H1 (cell line): ENCODE data around the gene L3HYPDH. TPM values are rescaled to one million over a fixed set of nuclear protein-coding genes. Genes with fewer than 3 reads are reported as not detected.
A peak's percentile ranks its signal among the peaks of the same experiment; 100 is the strongest.

Source experiments
- CTCF ChIA-PET: fragments of 300-600 bp; sonication (Branson Sonifier 250); formaldehyde crosslinking; loops from one replicate; lab custom pipeline; 2021; ENCODE audit not compliant: partially characterized antibody; lab: Charles Lee
- POLR2A ChIA-PET: fragments of 300-600 bp; sonication (Branson Sonifier 250); formaldehyde crosslinking; loops from one replicate; lab custom pipeline; 2021; ENCODE audit warnings: inconsistent platforms; ENCODE audit not compliant: partially characterized antibody; lab: Charles Lee
- DNase-seq, 2 experiments: peaks; one replicate each; pipeline versions ENCODE4 v3.0.0 to v3.0.0-alpha.2; 2010 to 2022; ENCODE audit warnings: low spot score in 2 of 2, low read depth in 1 of 2, mixed read lengths in 1 of 2
- FAIRE-seq: peaks from 2 replicates; lab custom pipeline; 2011; peaks lifted over from hg19 to GRCh38; lab: Jason Lieb, UNC
- H2AFZ ChIP-seq: 2 replicates; pipeline ENCODE4 v1.8.1; 2012; ENCODE audit warnings: low read length, inconsistent platforms
- H2AK5ac ChIP-seq: 2 replicates; pipeline ENCODE4 v1.6.1; 2013; ENCODE audit warnings: low read depth, low read length
- H2BK120ac ChIP-seq: replicated peaks from 2 replicates; pipeline ENCODE3; 2013; ENCODE audit warnings: low read depth, low read length, inconsistent platforms
- H2BK12ac ChIP-seq: 2 replicates; pipeline ENCODE4 v1.6.1; 2013; ENCODE audit warnings: low read depth, low read length
- H2BK15ac ChIP-seq: 2 replicates; pipeline ENCODE4 v1.6.1; 2013; ENCODE audit warnings: low read length
- H2BK20ac ChIP-seq: 2 replicates; pipeline ENCODE4 v1.6.1; 2013; ENCODE audit warnings: low read length
- H2BK5ac ChIP-seq: 2 replicates; pipeline ENCODE4 v1.6.1; 2013; ENCODE audit warnings: low read depth, low read length
- H3K14ac ChIP-seq: 2 replicates; pipeline ENCODE4 v1.6.1; 2013; ENCODE audit warnings: inconsistent platforms; ENCODE audit not compliant: insufficient read length
- H3K18ac ChIP-seq: 2 replicates; pipeline ENCODE4 v1.6.1; 2013; ENCODE audit warnings: low read length; ENCODE audit errors: extremely low read depth
- H3K23ac ChIP-seq: 2 replicates; pipeline ENCODE4 v1.6.1; 2013; ENCODE audit warnings: inconsistent platforms; ENCODE audit not compliant: insufficient read length
- H3K23me2 ChIP-seq: 2 replicates; pipeline ENCODE4 v1.6.1; 2013; ENCODE audit warnings: low read depth, low read length
- H3K27ac ChIP-seq: 2 replicates; pipeline ENCODE4 v1.6.1; 2011; ENCODE audit warnings: low read depth, low read length, inconsistent platforms
- H3K27me3 ChIP-seq, 4 experiments: replicated peaks in 1 of 4; 1 replicate in 1 of 4; 2 replicates in 3 of 4; pipeline versions ENCODE4 v1.6.1 to v1.8.1; 2011 to 2013; ENCODE audit warnings: low read length in 3 of 4, mild to moderate bottlenecking in 3 of 4, inconsistent platforms in 2 of 4, mixed read lengths in 2 of 4, moderate library complexity in 1 of 4; ENCODE audit not compliant: control insufficient read depth in 3 of 4, insufficient read depth in 3 of 4; ENCODE audit errors: extremely low read depth in 1 of 4
- H3K36me3 ChIP-seq, 4 experiments: 2 replicates each; pipeline versions ENCODE4 v1.6.1 to v1.8.1; 2011 to 2013; ENCODE audit warnings: mild to moderate bottlenecking in 4 of 4, low read length in 3 of 4, moderate library complexity in 2 of 4, control low read depth in 1 of 4, inconsistent platforms in 1 of 4; ENCODE audit not compliant: insufficient read depth in 4 of 4, control insufficient read depth in 2 of 4
- H3K4ac ChIP-seq: replicated peaks from 2 replicates; pipeline ENCODE3; 2013; ENCODE audit warnings: low read length, low read depth, mixed read lengths, inconsistent platforms; ENCODE audit not compliant: insufficient read length
- H3K4me1 ChIP-seq, 4 experiments: replicated peaks in 1 of 4; 1 replicate in 1 of 4; 2 replicates in 3 of 4; pipeline versions ENCODE4 v1.6.1 to v1.8.1; 2011 to 2013; ENCODE audit warnings: low read length in 3 of 4, inconsistent platforms in 2 of 4, mixed read lengths in 1 of 4; ENCODE audit not compliant: insufficient read depth in 4 of 4, control insufficient read depth in 3 of 4
- H3K4me2 ChIP-seq, 2 experiments: 2 replicates each; pipeline versions ENCODE4 v1.6.1 to v1.8.1; 2011 to 2013; ENCODE audit warnings: low read depth in 2 of 2, low read length in 2 of 2, control low read depth in 1 of 2, inconsistent platforms in 1 of 2, mild to moderate bottlenecking in 1 of 2; ENCODE audit not compliant: insufficient read depth in 1 of 2
- H3K4me3 ChIP-seq, 4 experiments: fragments of 200-600, 300-600 bp in 1 of 4; sonication (generic), shearing (Covaris generic), sonication (Bioruptor Twin) in 1 of 4; 2 replicates each; pipeline versions ENCODE4 v1.5.1 to v1.8.1; 2011 to 2016; ENCODE audit warnings: low read length in 4 of 4, low read depth in 3 of 4, control low read depth in 2 of 4, inconsistent platforms in 2 of 4, mild to moderate bottlenecking in 2 of 4, mixed read lengths in 1 of 4, moderate library complexity in 1 of 4; ENCODE audit not compliant: insufficient read depth in 2 of 4; ENCODE audit errors: extremely low read depth in 1 of 4
- H3K56ac ChIP-seq: replicated peaks from 2 replicates; pipeline ENCODE3; 2013; ENCODE audit warnings: low read depth, mild to moderate bottlenecking, mixed read lengths, low read length, inconsistent platforms; ENCODE audit not compliant: insufficient read length
- H3K79me1 ChIP-seq: 2 replicates; pipeline ENCODE4 v1.6.1; 2013; ENCODE audit warnings: low read depth, low read length, control low read depth
- H3K79me2 ChIP-seq, 2 experiments: 2 replicates each; pipeline versions ENCODE4 v1.6.1 to v1.8.1; 2012 to 2013; ENCODE audit warnings: low read length in 2 of 2, mild to moderate bottlenecking in 2 of 2, inconsistent platforms in 1 of 2; ENCODE audit not compliant: insufficient read depth in 2 of 2, control insufficient read depth in 1 of 2
- H3K9ac ChIP-seq, 4 experiments: replicated peaks in 1 of 4; 1 replicate in 1 of 4; 2 replicates in 3 of 4; pipeline versions ENCODE4 v1.6.1 to v1.8.1; 2011 to 2013; ENCODE audit warnings: low read depth in 3 of 4, low read length in 3 of 4, control low read depth in 2 of 4, mild to moderate bottlenecking in 2 of 4, moderate library complexity in 2 of 4, inconsistent platforms in 1 of 4; ENCODE audit errors: extremely low read depth in 1 of 4
- H3K9me3 ChIP-seq, 2 experiments: 2 replicates each; pipeline versions ENCODE4 v1.6.1 to v1.8.1; 2012 to 2013; ENCODE audit warnings: mild to moderate bottlenecking in 2 of 2, moderate library complexity in 2 of 2, control low read depth in 1 of 2, inconsistent platforms in 1 of 2, low read depth in 1 of 2, low read length in 1 of 2, mixed read lengths in 1 of 2; ENCODE audit not compliant: insufficient read depth in 2 of 2
- H4K20me1 ChIP-seq, 2 experiments: replicated peaks in 1 of 2; 2 replicates each; pipeline versions ENCODE3 to v1.8.1; 2011 to 2013; ENCODE audit warnings: inconsistent platforms in 2 of 2, low read length in 2 of 2, mild to moderate bottlenecking in 1 of 2; ENCODE audit not compliant: insufficient read depth in 2 of 2, control insufficient read depth in 1 of 2
- H4K5ac ChIP-seq: 2 replicates; pipeline ENCODE4 v1.6.1; 2013; ENCODE audit warnings: low read length, low read depth, mixed read lengths, inconsistent platforms; ENCODE audit not compliant: insufficient read length
- H4K8ac ChIP-seq: 2 replicates; pipeline ENCODE4 v1.8.0; 2013; ENCODE audit warnings: mild to moderate bottlenecking, moderate library complexity, low read length, inconsistent platforms; ENCODE audit not compliant: insufficient read depth; ENCODE audit errors: extremely low read depth
- H4K91ac ChIP-seq: replicated peaks from 2 replicates; pipeline ENCODE3; 2013; ENCODE audit warnings: low read length, mixed read lengths, inconsistent platforms; ENCODE audit not compliant: insufficient read length
- CTCF ChIP-seq, 3 experiments: IDR thresholded peaks; 1 replicate in 2 of 3; 2 replicates in 1 of 3; pipeline versions ENCODE4 v1.5.1 to v1.6.1; 2011; ENCODE audit warnings: low read length in 3 of 3, mild to moderate bottlenecking in 3 of 3, inconsistent platforms in 2 of 3, low read depth in 1 of 3, moderate library complexity in 1 of 3; ENCODE audit not compliant: insufficient read depth in 1 of 3; ENCODE audit errors: control extremely low read depth in 1 of 3
- E2F6 ChIP-seq: IDR thresholded peaks from 2 replicates; pipeline ENCODE4 v1.6.1; 2012; ENCODE audit warnings: inconsistent platforms
- HDAC2 ChIP-seq, 2 experiments: fragments of 300-600 bp in 1 of 2; sonication (generic) in 1 of 2; IDR thresholded peaks; 2 replicates each; pipeline ENCODE4 v1.6.1; 2011 to 2012; ENCODE audit warnings: low read depth in 2 of 2, low read length in 2 of 2, mild to moderate bottlenecking in 2 of 2, moderate library complexity in 2 of 2, borderline replicate concordance in 1 of 2, inconsistent platforms in 1 of 2
- NRF1 ChIP-seq: IDR thresholded peaks from 2 replicates; pipeline ENCODE4 v1.6.1; 2011; ENCODE audit warnings: mild to moderate bottlenecking, low read depth, low read length, improper control_type of control experiment
- POLR2AphosphoS5 ChIP-seq: IDR thresholded peaks from 2 replicates; pipeline ENCODE4 v1.6.1; 2011; ENCODE audit warnings: low read depth, low read length
- RAD21 ChIP-seq, 2 experiments: IDR thresholded peaks in 1 of 2; conservative IDR thresholded peaks in 1 of 2; 2 replicates each; pipeline ENCODE4 v1.6.1; 2011; ENCODE audit warnings: low read depth in 2 of 2, low read length in 2 of 2, improper control_type of control experiment in 1 of 2, inconsistent platforms in 1 of 2, mild to moderate bottlenecking in 1 of 2, moderate library complexity in 1 of 2
- SAP30 ChIP-seq: fragments of 300-600 bp; sonication (generic); IDR thresholded peaks from 2 replicates; pipeline ENCODE4 v1.7.1; 2012; ENCODE audit warnings: low read length, moderate library complexity, mild to moderate bottlenecking, inconsistent platforms; ENCODE audit not compliant: insufficient read depth, insufficient replicate concordance
- WGBS, 2 experiments: shearing (Covaris generic) in 1 of 2; methylation state at CpG; one replicate each; pipeline versions ENCODE4 v1.1.6 to v1.1.7; 2013 to 2015; ENCODE audit warnings: low lambda C conversion rate in 2 of 2, mixed read lengths in 2 of 2, inconsistent platforms in 1 of 2, low coverage in 1 of 2, missing lambda C conversion rate in 1 of 2; ENCODE audit not compliant: insufficient replicate concordance in 2 of 2, insufficient coverage in 1 of 2, insufficient read length in 1 of 2; ENCODE audit errors: extremely low coverage in 1 of 2, missing lambda C conversion rate in 1 of 2; 5-methylcytosine and 5-hydroxymethylcytosine counted together
- polyA plus RNA-seq, 7 experiments: library from polyadenylated mRNA; depleted of rRNA in 3 of 7; stranded (reverse) in 5 of 7; unstranded in 2 of 7; fragments of >200 nt in 5 of 7; fragments of 200-250 nt in 2 of 7; gene quantifications; 1 replicate in 5 of 7; 2 replicates in 1 of 7; 4 replicates in 1 of 7; pipeline versions ENCODE4 v1.2.1 to v1.2.3, GENCODE V29; 2011 to 2013; ENCODE audit warnings: missing spikeins in 2 of 7, mixed read lengths in 2 of 7
- total RNA-seq: library from RNA; stranded (reverse); fragmentation: NEBNext Ultra II Directional; extraction: Animal tissue kit (Norgen Biotek cat#: 25700); gene quantifications from 2 replicates; pipeline ENCODE4 v1.2.1, GENCODE V29; 2021

L3HYPDH gene
- total and polyA plus RNA-seq, 2 of the 8 experiments (the other 6 are each of a cell fraction or from before 2014, with no cell fraction given), result 11.2 to 15.8 TPM

GRCh38 chr14:59511916-59512575 is 27.8 kb upstream of the L3HYPDH start:
- POLR2A ChIA-PET, result interaction anchor here (0.8 to 1.8 kb wide), 3 partner anchors 28 to 68 kb away, joined by 3 to 5 read pairs (median 4); partner anchors contain the start of genes CCDC175, JKAMP and L3HYPDH
- no peak overlapping the region for H4K91ac ChIP-seq
- no peak for TF ChIP-seq POLR2AphosphoS5
- TF ChIP-seq HDAC2 (IDR thresholded peaks at IDR 0.05; ENCODE audit: borderline replicate concordance in 1 of 2, low read depth in 2 of 2, low read length in 2 of 2), result no peak
- TF ChIP-seq E2F6, result no peak
- peak; percentile 61 to 64 for TF ChIP-seq RAD21 (IDR thresholded peaks at IDR 0.05 in 1 of 2, conservative IDR thresholded peaks at IDR 0.05 in 1 of 2; ENCODE audit: low read depth in 2 of 2, low read length in 2 of 2)
- no peak for TF ChIP-seq SAP30
- TF ChIP-seq CTCF (IDR thresholded peaks at IDR 0.05; ENCODE audit: control extremely low read depth in 1 of 3, insufficient read depth in 1 of 3, low read depth in 1 of 3, low read length in 3 of 3), result peak; percentile 75 to 83 (median 77)
- TF ChIP-seq NRF1, result no peak

More at GRCh38 chr14:59511916-59512575, 27.8 kb upstream of the L3HYPDH start:
- H3K18ac ChIP-seq, result no peak overlapping the region
- no peak overlapping the region for H2BK120ac ChIP-seq
- no peaks in the 10 kb centered on the region for H3K36me3 ChIP-seq
- no peak overlapping the region; a peak in 1 of 4 replicates for H3K4me2 ChIP-seq
- H3K27ac ChIP-seq, result no peak overlapping the region
- H4K20me1 ChIP-seq, result no peaks in the 10 kb centered on the region
- no peak overlapping the region for H2BK5ac ChIP-seq
- H3K9ac ChIP-seq, result no peak overlapping the region
- peaks cover 0 to 5% of the 10 kb centered on the region in 2 experiments; a peak in 1 of 4 replicates for H3K9me3 ChIP-seq
- no peak overlapping the region for H3K4ac ChIP-seq
- FAIRE-seq (peak; percentile 62), DNase-seq (peak; percentile 17 to 74)
- H2BK20ac ChIP-seq, result no peak overlapping the region
- no peak overlapping the region for H3K4me3 ChIP-seq
- no peaks in the 10 kb centered on the region for H3K27me3 ChIP-seq
- peak overlapping the region; percentile 45; the same call in 1 of the 2 replicates for H4K8ac ChIP-seq
- CTCF ChIA-PET, result interaction anchor here (0.6 to 14.6 kb wide), 30 partner anchors 8 to 672 kb away, joined by 3 to 462 read pairs (median 4); partner anchors contain the start of genes CCDC175, JKAMP and L3HYPDH
- 80% methylated on average over 4 of the region's 4 CpGs; no CpG with 5 or more reads in 1 of the 2 experiments for whole genome bisulfite sequencing, 2 experiments
- H3K4me1 ChIP-seq, result peaks cover 0 to 3% (median under 1%) of the 10 kb centered on the region in 4 experiments; a peak in 2 of 7 replicates
- no peaks in the 10 kb centered on the region for H3K23me2 ChIP-seq
- H2AK5ac ChIP-seq, result no peak overlapping the region
- H2BK15ac ChIP-seq, result no peak overlapping the region
- no peaks in the 10 kb centered on the region for H3K79me2 ChIP-seq
- H3K56ac ChIP-seq, result no peak overlapping the region
- H2BK12ac ChIP-seq, result no peak overlapping the region
- no peak overlapping the region for H3K14ac ChIP-seq
- no peaks in the 10 kb centered on the region for H3K79me1 ChIP-seq
- peak overlapping the region; percentile 97 for H2AFZ ChIP-seq
- H4K5ac ChIP-seq, result no peak overlapping the region
- no peak overlapping the region for H3K23ac ChIP-seq
